Measurements from ENCODE around the gene NEUROG2.

- no peak for TF ChIP-seq CTCF (IDR thresholded peaks at IDR 0.05)
- TF ChIP-seq POLR2A (IDR thresholded peaks at IDR 0.05): no peak
Observed at GRCh38 chr4:112546476-112546875, 30.5 kb upstream of the NEUROG2 start.
